CD4-positive, alpha-beta T cell treated with Interferon gamma for 1 hour (primary cell): Measurements from ENCODE around the gene RAB27A.
"Not testable (repeated sequence)": the region's sequence is repeated elsewhere in the genome, so short reads cannot be mapped to it uniquely, and the experiment has no call there.

Source experiments
- DNase-seq: peaks from one replicate; pipeline ENCODE4 v3.0.0-alpha.2; 2020

The RAB27A gene

GRCh38 chr15:55289746-55290527, at the start of gene RAB27A:
RAB27A (minus strand) TSS chr15:55289813; CDS start chr15:55234934, 54,879 bp downstream.
- DNase-seq: peak; percentile 80

- DNase-seq: no peak
These were observed 47.5 kb upstream of the RAB27A start for GRCh38 chr15:55337160-55337559.

- no peak for DNase-seq
These were observed 45.4 kb upstream of the RAB27A start for GRCh38 chr15:55334997-55335396.

GRCh38 chr15:55334371-55334770, 44.8 kb upstream of the RAB27A start:
- no peak for DNase-seq

- no peak for DNase-seq
These were observed 37.8 kb upstream of the RAB27A start for GRCh38 chr15:55327387-55327786.

- no peak for DNase-seq
These were observed 32.9 kb upstream of the RAB27A start for GRCh38 chr15:55322467-55322866.

- no peak for DNase-seq
These were observed 31.4 kb upstream of the RAB27A start for GRCh38 chr15:55320963-55321362.

GRCh38 chr15:55320238-55320550, 30.6 kb upstream of the RAB27A start:
- no peak for DNase-seq

GRCh38 chr15:55319537-55320237, 30.1 kb upstream of the RAB27A start:
- DNase-seq: no peak

GRCh38 chr15:55318588-55319494, 29.2 kb upstream of the RAB27A start, which contains the start of the genes PIGB and PIGBOS1:
PIGB (plus strand) TSS chr15:55319222; CDS start chr15:55319251, 29 bp downstream.
PIGBOS1 (minus strand) TSS chr15:55319123; CDS start chr15:55317792, 1,331 bp downstream.
- peak; percentile 82 for DNase-seq

GRCh38 chr15:55302801-55303200, 13.2 kb upstream of the RAB27A start:
- not testable (repeated sequence) for DNase-seq

GRCh38 chr15:55297315-55297714, 7.7 kb upstream of the RAB27A start:
- DNase-seq: no peak

- DNase-seq: peak; percentile 82
These were observed 980 bp upstream of the RAB27A start for GRCh38 chr15:55290528-55291057.

GRCh38 chr15:55289011-55289745, 435 bp downstream of the RAB27A start:
- peak; percentile 24 for DNase-seq

- no peak for DNase-seq
These were observed 1.5 kb downstream of the RAB27A start for GRCh38 chr15:55288006-55288717.

GRCh38 chr15:55286442-55287189, 3.0 kb downstream of the RAB27A start:
- DNase-seq: not testable (repeated sequence)

- no peak for DNase-seq
These were observed 5.2 kb downstream of the RAB27A start for GRCh38 chr15:55284426-55284825.

- no peak for DNase-seq
These were observed 6.0 kb downstream of the RAB27A start for GRCh38 chr15:55283379-55284147.

- DNase-seq: no peak
These were observed 7.3 kb downstream of the RAB27A start for GRCh38 chr15:55282284-55282833.
